Spleen (tissue), 7 donors: Measurements from ENCODE around the gene CCDC122.

Experiments
- POLR2AphosphoS5 ChIP-seq, 3 donors: sonication (generic); formaldehyde crosslinking; IDR thresholded peaks; one replicate each; pipeline ENCODE4 v1.5.1; 2017; ENCODE audit warnings: antibody characterized with exemption in 3 of 3
- TF ChIP-seq, protein P1 (sequence below), 11 experiments: fragments of 200-600 bp in 7 of 11; fragments of 450-650 bp in 4 of 11; sonication (generic) in 4 of 11; IDR thresholded peaks in 8 of 11; conservative IDR thresholded peaks in 3 of 11; 1 replicate in 7 of 11; 2 replicates in 4 of 11; pipeline versions ENCODE4 v1.4.0 to v1.8.0; 2016 to 2021; ENCODE audit warnings: antibody characterized with exemption in 11 of 11, inconsistent platforms in 4 of 11, mild to moderate bottlenecking in 1 of 11
- donor health status: DM: no; HTN: no; CAD: no; lungs with moderate emphysema.
- donor health status: DM: no; HTN: no; CAD: no.
- donor health status: DM: no; HTN: no; CAD: no.

DNA sequence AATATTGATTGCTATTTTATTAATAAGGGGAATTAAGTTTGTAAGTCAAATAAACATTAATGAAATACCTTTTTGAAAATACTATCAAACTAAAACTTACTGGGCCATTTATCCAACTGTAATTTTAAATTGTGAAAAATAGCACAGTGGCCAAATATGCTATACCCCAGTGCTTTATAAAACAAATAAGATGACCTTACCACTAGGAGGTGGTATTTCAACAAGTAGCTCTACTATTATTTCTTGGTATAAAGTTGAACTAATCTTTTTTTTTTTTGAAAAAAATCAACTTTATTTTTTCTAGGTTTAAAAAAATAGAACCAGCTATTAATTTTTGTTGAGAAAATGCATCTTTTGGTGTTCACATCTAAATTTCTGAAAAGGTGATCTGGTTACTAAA, 14.9 kb upstream of the CCDC122 start:
- TF ChIP-seq, protein P1, sequence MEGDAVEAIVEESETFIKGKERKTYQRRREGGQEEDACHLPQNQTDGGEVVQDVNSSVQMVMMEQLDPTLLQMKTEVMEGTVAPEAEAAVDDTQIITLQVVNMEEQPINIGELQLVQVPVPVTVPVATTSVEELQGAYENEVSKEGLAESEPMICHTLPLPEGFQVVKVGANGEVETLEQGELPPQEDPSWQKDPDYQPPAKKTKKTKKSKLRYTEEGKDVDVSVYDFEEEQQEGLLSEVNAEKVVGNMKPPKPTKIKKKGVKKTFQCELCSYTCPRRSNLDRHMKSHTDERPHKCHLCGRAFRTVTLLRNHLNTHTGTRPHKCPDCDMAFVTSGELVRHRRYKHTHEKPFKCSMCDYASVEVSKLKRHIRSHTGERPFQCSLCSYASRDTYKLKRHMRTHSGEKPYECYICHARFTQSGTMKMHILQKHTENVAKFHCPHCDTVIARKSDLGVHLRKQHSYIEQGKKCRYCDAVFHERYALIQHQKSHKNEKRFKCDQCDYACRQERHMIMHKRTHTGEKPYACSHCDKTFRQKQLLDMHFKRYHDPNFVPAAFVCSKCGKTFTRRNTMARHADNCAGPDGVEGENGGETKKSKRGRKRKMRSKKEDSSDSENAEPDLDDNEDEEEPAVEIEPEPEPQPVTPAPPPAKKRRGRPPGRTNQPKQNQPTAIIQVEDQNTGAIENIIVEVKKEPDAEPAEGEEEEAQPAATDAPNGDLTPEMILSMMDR (IDR thresholded peaks at IDR 0.05 in 8 of 11, conservative IDR thresholded peaks at IDR 0.05 in 3 of 11): peak in 1 of 11 experiments; percentile 8
- TF ChIP-seq POLR2AphosphoS5 (IDR thresholded peaks at IDR 0.05): no peak
